ENCODE measurements around the gene ZNF536.

- TF ChIP-seq CTCF (optimal IDR thresholded peaks at IDR 0.05 in 1 of 3, IDR thresholded peaks at IDR 0.05 in 1 of 3, conservative IDR thresholded peaks at IDR 0.05 in 1 of 3; ENCODE audit: extremely low read depth in 1 of 3, insufficient read depth in 2 of 3, low read length in 3 of 3) (no peak), EZH2 (IDR thresholded peaks at IDR 0.05; ENCODE audit: low read length) (no peak)
These were observed 140.2 kb downstream of the ZNF536 start for GRCh38 chr19:30512176-30513081.

All from keratinocyte (primary cell).